SK-MEL-5 (cell line): Measurements from ENCODE around the gene DEUP1. TPM values are rescaled to one million over a fixed set of nuclear protein-coding genes. Genes with fewer than 3 reads are reported as not detected.
A peak's percentile ranks its signal among the peaks of the same experiment; 100 is the strongest.
"Not testable (repeated sequence)": the region's sequence is repeated elsewhere in the genome, so short reads cannot be mapped to it uniquely, and the experiment has no call there.

ENCODE experiments used
- DNase-seq: peaks from one replicate; pipeline ENCODE4 v3.0.0-alpha.2; 2016; ENCODE audit warnings: low read depth, low spot score
- in situ Hi-C: cut with HindIII; loops from 2 replicates; pipeline ENCODE4 v1.10.0; 2016; ENCODE audit warnings: low sequenced_read_pairs, high pct_unique_total_duplicates, low pct_unique_long_range_greater_than_20kb
- total RNA-seq: library from RNA; depleted of rRNA; stranded (reverse); fragments of >200 nt; shearing (Covaris generic); gene quantifications from 2 replicates; pipeline ENCODE4 v1.2.3, GENCODE V29; 2014

The DEUP1 gene
- total RNA-seq, 1 experiment from 2014 or later, result not detected

- in situ Hi-C loops, DNase-seq: not testable (repeated sequence)
Measured at GRCh38 chr11:93443232-93443631, 112.7 kb downstream of the DEUP1 start.

- DNase-seq, result no peak
Measured at GRCh38 chr11:93444617-93445073, 114.1 kb downstream of the DEUP1 start.

GRCh38 chr11:93458286-93458685 is 127.7 kb downstream of the DEUP1 start:
- in situ Hi-C loops, result no loop called here
- no peak for DNase-seq

More at GRCh38 chr11:93444617-93445073, 114.1 kb downstream of the DEUP1 start:
- in situ Hi-C loops, result no loop called here

GRCh38 chr11:93463666-93464065 is 133.1 kb downstream of the DEUP1 start:
- in situ Hi-C loops, result not testable (repeated sequence)

GRCh38 chr11:93464927-93465540 is 134.5 kb downstream of the DEUP1 start:
- in situ Hi-C loops, result no loop called here
- DNase-seq, result no peak

More at GRCh38 chr11:93463666-93464065, 133.1 kb downstream of the DEUP1 start:
- DNase-seq, result not testable (repeated sequence)

- in situ Hi-C loops, result no loop called here
Measured at GRCh38 chr11:93467054-93467453, 136.5 kb downstream of the DEUP1 start.

GRCh38 chr11:93468290-93468689 is 137.7 kb downstream of the DEUP1 start:
- DNase-seq, result no peak
- in situ Hi-C loops, result no loop called here

More at GRCh38 chr11:93467054-93467453, 136.5 kb downstream of the DEUP1 start:
- no peak for DNase-seq

GRCh38 chr11:93474123-93474522 is 143.6 kb downstream of the DEUP1 start:
- in situ Hi-C loops, result no loop called here
- DNase-seq, result no peak

- DNase-seq, result no peak
- in situ Hi-C loops, result no loop called here
Measured at GRCh38 chr11:93476796-93477195, 146.3 kb downstream of the DEUP1 start.

- in situ Hi-C loops, result no loop called here
- DNase-seq, result no peak
Measured at GRCh38 chr11:93477684-93478234, 147.2 kb downstream of the DEUP1 start.

GRCh38 chr11:93478841-93479240 is 148.3 kb downstream of the DEUP1 start:
- in situ Hi-C loops, result no loop called here
- no peak for DNase-seq

GRCh38 chr11:93480256-93480655 is 149.7 kb downstream of the DEUP1 start:
- no peak for DNase-seq
- in situ Hi-C loops, result no loop called here

- no peak for DNase-seq
Measured at GRCh38 chr11:93480756-93481155, 150.2 kb downstream of the DEUP1 start.

GRCh38 chr11:93481279-93481678 is 150.7 kb downstream of the DEUP1 start:
- in situ Hi-C loops, result no loop called here

More at GRCh38 chr11:93480756-93481155, 150.2 kb downstream of the DEUP1 start:
- in situ Hi-C loops, result no loop called here

GRCh38 chr11:93481696-93482095 is 151.2 kb downstream of the DEUP1 start:
- in situ Hi-C loops, result no loop called here
- peak; percentile 1 for DNase-seq

More at GRCh38 chr11:93481279-93481678, 150.7 kb downstream of the DEUP1 start:
- no peak for DNase-seq

GRCh38 chr11:93482556-93482955 is 152.0 kb downstream of the DEUP1 start:
- DNase-seq, result no peak
- in situ Hi-C loops, result no loop called here

GRCh38 chr11:93484716-93485115 is 154.2 kb downstream of the DEUP1 start:
- no peak for DNase-seq
- in situ Hi-C loops, result no loop called here

GRCh38 chr11:93485983-93486382 is 155.4 kb downstream of the DEUP1 start:
- DNase-seq, result no peak
- in situ Hi-C loops, result no loop called here

GRCh38 chr11:93487032-93487483 is 156.5 kb downstream of the DEUP1 start:
- no peak for DNase-seq
- in situ Hi-C loops, result no loop called here
